ENCODE measurements around the gene TMEM208. TPM values are rescaled to one million over a fixed set of nuclear protein-coding genes. Genes with fewer than 3 reads are reported as not detected.

Gene TMEM208
- total RNA-seq, 4 donors from 2014 or later, result 14.7 to 35.8 (median 29.2) TPM

- peaks cover 0 to 19% of the 10 kb centered on the region in 2 donors for H3K36me3 ChIP-seq
- in situ Hi-C loops (cut with MboI; ENCODE audit: low sequenced_read_pairs in 4 of 4), result no loop called here
- ATAC-seq, result no peak
Measured at GRCh38 chr16:67206129-67206837, 20.6 kb upstream of the TMEM208 start.

DNA sequence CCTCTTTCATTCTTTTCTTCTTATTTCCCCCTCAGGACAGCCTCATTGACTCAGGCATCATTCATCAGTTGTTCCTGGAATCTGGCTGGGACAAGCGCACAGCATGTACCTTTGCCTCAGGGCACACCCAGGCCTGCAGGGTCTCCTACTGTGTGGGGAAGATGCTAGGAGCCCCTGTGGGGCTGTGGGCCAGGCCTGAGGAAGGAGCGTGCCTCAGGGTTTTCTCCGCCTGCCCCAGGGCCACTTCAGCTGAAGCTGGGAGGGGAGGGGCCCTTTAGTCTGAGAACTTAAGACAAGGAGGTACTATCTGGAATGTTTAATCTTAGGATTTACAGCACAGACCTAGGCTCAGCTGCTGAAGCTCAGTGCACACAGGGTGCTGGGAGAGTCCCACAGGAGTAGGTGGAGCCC is 20.1 kb upstream of the TMEM208 start:
- no peak for ATAC-seq

More at GRCh38 chr16:67206129-67206837, 20.6 kb upstream of the TMEM208 start:
- intact Hi-C loops (cut with DNase I; ENCODE audit: low total_unique reads), result no loop called here
- no peak for DNase-seq
- TF ChIP-seq, protein P1, sequence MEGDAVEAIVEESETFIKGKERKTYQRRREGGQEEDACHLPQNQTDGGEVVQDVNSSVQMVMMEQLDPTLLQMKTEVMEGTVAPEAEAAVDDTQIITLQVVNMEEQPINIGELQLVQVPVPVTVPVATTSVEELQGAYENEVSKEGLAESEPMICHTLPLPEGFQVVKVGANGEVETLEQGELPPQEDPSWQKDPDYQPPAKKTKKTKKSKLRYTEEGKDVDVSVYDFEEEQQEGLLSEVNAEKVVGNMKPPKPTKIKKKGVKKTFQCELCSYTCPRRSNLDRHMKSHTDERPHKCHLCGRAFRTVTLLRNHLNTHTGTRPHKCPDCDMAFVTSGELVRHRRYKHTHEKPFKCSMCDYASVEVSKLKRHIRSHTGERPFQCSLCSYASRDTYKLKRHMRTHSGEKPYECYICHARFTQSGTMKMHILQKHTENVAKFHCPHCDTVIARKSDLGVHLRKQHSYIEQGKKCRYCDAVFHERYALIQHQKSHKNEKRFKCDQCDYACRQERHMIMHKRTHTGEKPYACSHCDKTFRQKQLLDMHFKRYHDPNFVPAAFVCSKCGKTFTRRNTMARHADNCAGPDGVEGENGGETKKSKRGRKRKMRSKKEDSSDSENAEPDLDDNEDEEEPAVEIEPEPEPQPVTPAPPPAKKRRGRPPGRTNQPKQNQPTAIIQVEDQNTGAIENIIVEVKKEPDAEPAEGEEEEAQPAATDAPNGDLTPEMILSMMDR (IDR thresholded peaks at IDR 0.05 in 4 of 5, conservative IDR thresholded peaks at IDR 0.05 in 1 of 5), result no peak
- TF ChIP-seq POLR2A (IDR thresholded peaks at IDR 0.05), result no peak
- Histone ChIP-seq H3K27me3 (no peaks in the 10 kb centered on the region), H3K9me3 (no peaks in the 10 kb centered on the region), H3K4me1 (peaks cover 23 to 24% of the 10 kb centered on the region in 2 donors), H3K27ac (no peak overlapping the region), H3K4me3 (no peak overlapping the region)

GRCh38 chr16:67207249-67208091 is 19.5 kb upstream of the TMEM208 start:
- H3K9me3 ChIP-seq, result no peaks in the 10 kb centered on the region
- TF ChIP-seq, protein P1 (IDR thresholded peaks at IDR 0.05 in 4 of 5, conservative IDR thresholded peaks at IDR 0.05 in 1 of 5), result no peak
- no peak for TF ChIP-seq POLR2A (IDR thresholded peaks at IDR 0.05)
- ATAC-seq (peak; percentile 87 to 89), DNase-seq (peak; percentile 74 to 89)
- H3K4me3 ChIP-seq, result no peak overlapping the region
- in situ Hi-C loops (cut with MboI; ENCODE audit: low sequenced_read_pairs in 4 of 4), result no loop called here
- no peaks in the 10 kb centered on the region for H3K27me3 ChIP-seq
- H3K27ac ChIP-seq, result peak overlapping the region; percentile 53 to 83 (median 70)
- intact Hi-C loops (cut with DNase I; ENCODE audit: low total_unique reads), result no loop called here
- peaks cover 23 to 24% of the 10 kb centered on the region in 2 donors for H3K4me1 ChIP-seq
- H3K36me3 ChIP-seq, result peaks cover 0 to 10% of the 10 kb centered on the region in 2 donors

More for the DNA sequence above, 20.1 kb upstream of the TMEM208 start:
- Histone ChIP-seq H3K36me3 (peaks cover 0 to 16% of the 10 kb centered on the region in 2 donors), H3K4me3 (no peak overlapping the region), H3K27ac (peak overlapping the region; percentile 53 to 83 (median 70)), H3K27me3 (no peaks in the 10 kb centered on the region), H3K9me3 (no peaks in the 10 kb centered on the region), H3K4me1 (peaks cover 23 to 24% of the 10 kb centered on the region in 2 donors)
- in situ Hi-C loops (cut with MboI; ENCODE audit: low sequenced_read_pairs in 4 of 4) (no loop called here), intact Hi-C loops (cut with DNase I; ENCODE audit: low total_unique reads) (no loop called here)
- TF ChIP-seq, protein P1 (IDR thresholded peaks at IDR 0.05 in 4 of 5, conservative IDR thresholded peaks at IDR 0.05 in 1 of 5), result no peak
- no peak for TF ChIP-seq POLR2A (IDR thresholded peaks at IDR 0.05)
- no peak for DNase-seq

DNA sequence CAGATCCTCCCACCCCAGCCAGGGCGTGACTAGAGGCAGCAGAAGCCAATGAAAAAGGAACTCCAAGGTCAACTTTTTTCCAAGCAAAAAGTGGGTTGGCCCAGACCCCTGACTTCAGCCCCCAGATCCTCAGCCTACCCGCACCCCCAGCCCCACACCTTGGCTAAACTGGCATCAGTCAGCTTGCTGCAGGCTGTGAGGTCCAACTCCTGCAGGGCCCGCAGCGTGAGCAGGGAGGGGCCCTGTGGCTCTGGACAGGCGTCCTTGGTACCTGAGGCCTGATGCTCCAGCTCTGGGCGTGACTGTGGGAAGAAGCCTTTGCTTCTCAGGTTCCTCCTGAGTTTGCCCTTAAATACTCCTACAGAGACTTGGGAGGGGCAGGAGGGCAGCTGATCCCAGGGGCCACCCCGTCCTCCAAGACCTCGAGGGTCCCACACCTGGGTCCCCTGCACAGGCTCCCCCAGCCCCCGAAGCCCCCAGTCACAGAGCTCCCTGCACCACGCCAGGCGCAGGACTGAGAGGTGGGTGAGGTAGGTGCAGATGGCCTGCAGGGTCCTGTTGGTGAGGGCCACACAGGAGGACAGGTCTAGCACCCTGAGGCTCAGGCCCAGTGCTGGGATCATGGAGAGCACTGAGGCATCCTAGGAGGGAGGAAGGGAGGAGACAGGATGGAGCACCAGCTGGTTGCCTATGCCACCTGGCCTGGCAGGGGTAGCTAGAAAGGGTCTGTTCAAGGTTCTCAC is 18.6 kb upstream of the TMEM208 start:
- Histone ChIP-seq H3K4me3 (no peak overlapping the region), H3K27ac (peak overlapping the region; percentile 53 to 83 (median 70)), H3K4me1 (peaks cover 23 to 26% of the 10 kb centered on the region in 2 donors), H3K27me3 (no peaks in the 10 kb centered on the region), H3K9me3 (no peaks in the 10 kb centered on the region), H3K36me3 (peaks cover 0 to 5% of the 10 kb centered on the region in 2 donors)
- ATAC-seq, result peak in 1 of 2 donors; percentile 15
- TF ChIP-seq POLR2A (IDR thresholded peaks at IDR 0.05), result no peak
- TF ChIP-seq, protein P1 (IDR thresholded peaks at IDR 0.05 in 4 of 5, conservative IDR thresholded peaks at IDR 0.05 in 1 of 5), result no peak
- in situ Hi-C loops (cut with MboI; ENCODE audit: low sequenced_read_pairs in 4 of 4), result no loop called here
- intact Hi-C loops (cut with DNase I; ENCODE audit: low total_unique reads), result no loop called here
- DNase-seq, result peak in 1 of 2 donors; percentile 38

Measured in gastrocnemius medialis (tissue), 4 donors.